ENCODE measurements around the gene KRTAP25-1. TPM values are rescaled to one million over a fixed set of nuclear protein-coding genes. Genes with fewer than 3 reads are reported as not detected.

KRTAP25-1 gene
- total RNA-seq, 1 donor from 2014 or later: not detected

GRCh38 chr21:30315701-30316100 is 26.4 kb upstream of the KRTAP25-1 start:
- H3K4me3 Mint-ChIP-seq (ENCODE audit: unreplicated experiment): no peak overlapping the region
- DNase-seq (ENCODE audit: low spot score): no peak
- peaks cover 11% of the 10 kb centered on the region for H3K4me1 Mint-ChIP-seq (ENCODE audit: low read depth)
- H3K36me3 Mint-ChIP-seq (ENCODE audit: low read depth): no peaks in the 10 kb centered on the region
- H3K27ac Mint-ChIP-seq (ENCODE audit: unreplicated experiment): no peak overlapping the region
- TF ChIP-seq CTCF (IDR thresholded peaks at IDR 0.05): no peak
- peaks cover 3% of the 10 kb centered on the region for H3K9me3 Mint-ChIP-seq (ENCODE audit: low read depth)
- H3K27me3 Mint-ChIP-seq (ENCODE audit: low read depth): peaks cover 5% of the 10 kb centered on the region

GRCh38 chr21:30306884-30307283 is 17.6 kb upstream of the KRTAP25-1 start:
- Mint-ChIP-seq H3K4me1 (ENCODE audit: low read depth) (peaks cover 5% of the 10 kb centered on the region), H3K36me3 (ENCODE audit: low read depth) (no peaks in the 10 kb centered on the region), H3K27ac (ENCODE audit: unreplicated experiment) (no peak overlapping the region), H3K4me3 (ENCODE audit: unreplicated experiment) (no peak overlapping the region), H3K27me3 (ENCODE audit: low read depth) (no peaks in the 10 kb centered on the region), H3K9me3 (ENCODE audit: low read depth) (peaks cover 3% of the 10 kb centered on the region)
- no peak for TF ChIP-seq CTCF (IDR thresholded peaks at IDR 0.05)
- no peak for DNase-seq (ENCODE audit: low spot score)

GRCh38 chr21:30305136-30305535 is 15.8 kb upstream of the KRTAP25-1 start:
- peaks cover 9% of the 10 kb centered on the region for H3K9me3 Mint-ChIP-seq (ENCODE audit: low read depth)
- peaks cover 2% of the 10 kb centered on the region for H3K27me3 Mint-ChIP-seq (ENCODE audit: low read depth)
- H3K4me1 Mint-ChIP-seq (ENCODE audit: low read depth): peaks cover 5% of the 10 kb centered on the region
- no peaks in the 10 kb centered on the region for H3K36me3 Mint-ChIP-seq (ENCODE audit: low read depth)
- no peak overlapping the region for H3K4me3 Mint-ChIP-seq (ENCODE audit: unreplicated experiment)
- TF ChIP-seq CTCF (IDR thresholded peaks at IDR 0.05): no peak
- no peak overlapping the region for H3K27ac Mint-ChIP-seq (ENCODE audit: unreplicated experiment)
- DNase-seq (ENCODE audit: low spot score): no peak

- Mint-ChIP-seq H3K4me1 (ENCODE audit: low read depth) (no peaks in the 10 kb centered on the region), H3K27me3 (ENCODE audit: low read depth) (peaks cover 11% of the 10 kb centered on the region), H3K27ac (ENCODE audit: unreplicated experiment) (no peak within 1 kb of the TSS), H3K4me3 (ENCODE audit: unreplicated experiment) (no peak within 1 kb of the TSS), H3K9me3 (ENCODE audit: low read depth) (peaks cover 5% of the 10 kb centered on the region), H3K36me3 (ENCODE audit: low read depth) (no peaks in the 10 kb centered on the region)
- no peak for TF ChIP-seq CTCF (IDR thresholded peaks at IDR 0.05)
- no peak for DNase-seq (ENCODE audit: low spot score)
Observed at GRCh38 chr21:30282850-30283249, 6.5 kb downstream of the KRTAP25-1 start, which contains the start of gene KRTAP24-1. Gene KRTAP24-1 (minus strand): TSS chr21:30282950. CDS start chr21:30282932, 18 bp downstream.

GRCh38 chr21:30271611-30272010 is 17.7 kb downstream of the KRTAP25-1 start:
- no peak overlapping the region for H3K27ac Mint-ChIP-seq (ENCODE audit: unreplicated experiment)
- peaks cover 4% of the 10 kb centered on the region for H3K9me3 Mint-ChIP-seq (ENCODE audit: low read depth)

More at GRCh38 chr21:30271611-30272010, 17.7 kb downstream of the KRTAP25-1 start:
- no peak for DNase-seq (ENCODE audit: low spot score)
- H3K4me3 Mint-ChIP-seq (ENCODE audit: unreplicated experiment): no peak overlapping the region
- H3K27me3 Mint-ChIP-seq (ENCODE audit: low read depth): no peaks in the 10 kb centered on the region
- no peak for TF ChIP-seq CTCF (IDR thresholded peaks at IDR 0.05)
- no peaks in the 10 kb centered on the region for H3K4me1 Mint-ChIP-seq (ENCODE audit: low read depth)
- H3K36me3 Mint-ChIP-seq (ENCODE audit: low read depth): no peaks in the 10 kb centered on the region

Data from chondrocyte (in vitro differentiated cells).